SK-N-SH treated with all-trans-retinoic acid at 6 μM for 48 hours (cell line): ENCODE results near the gene GUCY1B1.

Experiments used
- ARNTL ChIP-seq: fragments of 450-650 bp; formaldehyde crosslinking; IDR thresholded peaks from 2 replicates; pipeline ENCODE4 v1.5.0; 2020; ENCODE audit warnings: low read depth, mild to moderate bottlenecking, moderate library complexity, borderline replicate concordance
- BACH2 ChIP-seq: fragments of 250-450 bp; sonication (Bioruptor Pico); IDR thresholded peaks from 2 replicates; pipeline ENCODE4 v1.9.0; 2021; ENCODE audit warnings: mild to moderate bottlenecking, borderline replicate concordance
- CREB5 ChIP-seq: fragments of 250-450 bp; sonication (Bioruptor Pico); IDR thresholded peaks from 2 replicates; pipeline ENCODE4 v1.5.1; 2020; ENCODE audit warnings: low read depth, mild to moderate bottlenecking, moderate library complexity
- OSR1 ChIP-seq: fragments of 250-450 bp; sonication (Bioruptor Pico); IDR thresholded peaks from 2 replicates; pipeline ENCODE4 v1.8.0; 2022; ENCODE audit warnings: moderate library complexity, mild to moderate bottlenecking, inconsistent platforms
- PATZ1 ChIP-seq: fragments of 250-450 bp; sonication (Bioruptor Pico); IDR thresholded peaks from 2 replicates; pipeline ENCODE4 v1.8.0; 2020; ENCODE audit warnings: mild to moderate bottlenecking, moderate library complexity, borderline replicate concordance
- PPARA ChIP-seq: fragments of 250-450 bp; sonication (Bioruptor Pico); IDR thresholded peaks from 2 replicates; pipeline ENCODE4 v1.5.0; 2020; ENCODE audit warnings: mild to moderate bottlenecking, borderline replicate concordance
- RARB ChIP-seq: fragments of 250-450 bp; sonication (Bioruptor Pico); IDR thresholded peaks from 2 replicates; pipeline ENCODE4 v1.8.0; 2021; ENCODE audit warnings: mild to moderate bottlenecking, moderate library complexity
- SNAI2 ChIP-seq: fragments of 250-450 bp; sonication (Bioruptor Pico); IDR thresholded peaks from 2 replicates; pipeline ENCODE4 v1.5.0; 2020; ENCODE audit warnings: mild to moderate bottlenecking, moderate library complexity
- TCF4 ChIP-seq: fragments of 250-450 bp; sonication (Bioruptor Pico); IDR thresholded peaks from 2 replicates; pipeline ENCODE4 v1.8.0; 2021; ENCODE audit warnings: mild to moderate bottlenecking, moderate library complexity, borderline replicate concordance
- ZFP3 ChIP-seq: fragments of 250-450 bp; sonication (Bioruptor Pico); IDR thresholded peaks from 2 replicates; pipeline ENCODE4 v1.5.0; 2020; ENCODE audit warnings: mild to moderate bottlenecking, moderate library complexity
- ZFP30 ChIP-seq: fragments of 450-650 bp; formaldehyde crosslinking; IDR thresholded peaks from 2 replicates; pipeline ENCODE4 v1.5.0; 2022; ENCODE audit warnings: mild to moderate bottlenecking, moderate library complexity

GRCh38 chr4:155820887-155821518 is 62.2 kb downstream of the GUCY1B1 start:
- no peak for TF ChIP-seq CREB5
- TF ChIP-seq ZFP30: no peak
- TF ChIP-seq SNAI2 (CRISPR knock-in tag): no peak
- no peak for TF ChIP-seq ARNTL
- TF ChIP-seq OSR1 (CRISPR knock-in tag): no peak
- TF ChIP-seq RARB (CRISPR knock-in tag): no peak
- no peak for TF ChIP-seq ZFP3 (CRISPR knock-in tag)
- no peak for TF ChIP-seq PPARA (CRISPR knock-in tag)
- TF ChIP-seq BACH2 (CRISPR knock-in tag): no peak
- TF ChIP-seq TCF4 (CRISPR knock-in tag): no peak
- TF ChIP-seq PATZ1 (CRISPR knock-in tag): no peak
